Endometrial microvascular endothelial cells (primary cell): ENCODE data around the gene GNAI2. TPM values are rescaled to one million over a fixed set of nuclear protein-coding genes. Genes with fewer than 3 reads are reported as not detected.

Experiments used
- in situ Hi-C: cut with HindIII; loops from 2 replicates; pipeline ENCODE4 v1.10.0; 2017; ENCODE audit warnings: low sequenced_read_pairs, low pct_unique_long_range_greater_than_20kb; ENCODE audit errors: inconsistent ontology term
- total RNA-seq: library from RNA; depleted of rRNA; stranded (reverse); fragments of >200 nt; gene quantifications from one replicate; pipeline ENCODE4 v1.2.3, GENCODE V29; 2015; ENCODE audit errors: inconsistent ontology term

Gene GNAI2
- total RNA-seq, 1 donor from 2014 or later = 611 TPM

GRCh38 chr3:50288387-50289007 is 52.5 kb downstream of the GNAI2 start:
- in situ Hi-C loops = no loop called here

- in situ Hi-C loops = no loop called here
Observed at GRCh38 chr3:50289130-50289529, 53.1 kb downstream of the GNAI2 start.

GRCh38 chr3:50290161-50290641 is 54.2 kb downstream of the GNAI2 start:
- in situ Hi-C loops = no loop called here

GRCh38 chr3:50292159-50293078 is 56.4 kb downstream of the GNAI2 start, which contains the start of gene IFRD2:
IFRD2 (minus strand) TSS chr3:50292429; CDS start chr3:50292274, 155 bp downstream.
- in situ Hi-C loops = no loop called here

GRCh38 chr3:50293079-50293801 is 57.2 kb downstream of the GNAI2 start:
- in situ Hi-C loops = no loop called here

- in situ Hi-C loops = no loop called here
Observed at GRCh38 chr3:50294089-50294488, 58.1 kb downstream of the GNAI2 start.

- in situ Hi-C loops = no loop called here
Observed at GRCh38 chr3:50294492-50295403, 58.7 kb downstream of the GNAI2 start.

- in situ Hi-C loops = no loop called here
Observed at GRCh38 chr3:50295553-50296431, 59.8 kb downstream of the GNAI2 start.

GRCh38 chr3:50296721-50297383 is 60.8 kb downstream of the GNAI2 start:
- in situ Hi-C loops = no loop called here

GRCh38 chr3:50297384-50297775 is 61.4 kb downstream of the GNAI2 start:
- in situ Hi-C loops = no loop called here

GRCh38 chr3:50297896-50298725 is 62.1 kb downstream of the GNAI2 start:
- in situ Hi-C loops = no loop called here

GRCh38 chr3:50298836-50299637 is 63.0 kb downstream of the GNAI2 start, which contains the start of the genes HYAL3 and NAA80:
HYAL3 (minus strand) TSS chr3:50299405; CDS start chr3:50295602, 3,803 bp downstream.
NAA80 (minus strand) TSS chr3:50299405; CDS start chr3:50297463, 1,942 bp downstream.
- in situ Hi-C loops = no loop called here

GRCh38 chr3:50299638-50299928 is 63.6 kb downstream of the GNAI2 start:
- in situ Hi-C loops = no loop called here

GRCh38 chr3:50299929-50300680 is 64.1 kb downstream of the GNAI2 start:
- in situ Hi-C loops = no loop called here
